ENCODE results near the gene LPCAT1.

LPCAT1 gene

GRCh38 chr5:1548702-1549474 lies 25.1 kb upstream of the LPCAT1 start:
- in situ Hi-C loops (cut with HindIII; ENCODE audit: low sequenced_read_pairs) = no loop called here
- no peak overlapping the region for H3K4me3 ChIP-seq (ENCODE audit: low read depth, low read length)
- no peak for TF ChIP-seq CTCF (IDR thresholded peaks at IDR 0.05; ENCODE audit: low read depth, low read length)
- DNase-seq (ENCODE audit: low read depth, low spot score) = no peak

GRCh38 chr5:1547655-1548054 lies 23.9 kb upstream of the LPCAT1 start:
- in situ Hi-C loops (cut with HindIII; ENCODE audit: low sequenced_read_pairs) = no loop called here
- H3K4me3 ChIP-seq (ENCODE audit: low read depth, low read length) = no peak overlapping the region
- DNase-seq (ENCODE audit: low read depth, low spot score) = no peak
- no peak for TF ChIP-seq CTCF (IDR thresholded peaks at IDR 0.05; ENCODE audit: low read depth, low read length)

GRCh38 chr5:1547236-1547635 lies 23.5 kb upstream of the LPCAT1 start:
- no peak for TF ChIP-seq CTCF (IDR thresholded peaks at IDR 0.05; ENCODE audit: low read depth, low read length)
- in situ Hi-C loops (cut with HindIII; ENCODE audit: low sequenced_read_pairs) = no loop called here
- no peak overlapping the region for H3K4me3 ChIP-seq (ENCODE audit: low read depth, low read length)
- no peak for DNase-seq (ENCODE audit: low read depth, low spot score)

GRCh38 chr5:1546556-1546955 lies 22.8 kb upstream of the LPCAT1 start:
- in situ Hi-C loops (cut with HindIII; ENCODE audit: low sequenced_read_pairs) = no loop called here
- TF ChIP-seq CTCF (IDR thresholded peaks at IDR 0.05; ENCODE audit: low read depth, low read length) = no peak

GRCh38 chr5:1545805-1546355 lies 22.1 kb upstream of the LPCAT1 start:
- in situ Hi-C loops (cut with HindIII; ENCODE audit: low sequenced_read_pairs) = no loop called here
- H3K4me3 ChIP-seq (ENCODE audit: low read depth, low read length) = no peak overlapping the region
- TF ChIP-seq CTCF (IDR thresholded peaks at IDR 0.05; ENCODE audit: low read depth, low read length) = no peak
- no peak for DNase-seq (ENCODE audit: low read depth, low spot score)

More at GRCh38 chr5:1546556-1546955, 22.8 kb upstream of the LPCAT1 start:
- no peak overlapping the region for H3K4me3 ChIP-seq (ENCODE audit: low read depth, low read length)
- DNase-seq (ENCODE audit: low read depth, low spot score) = no peak

GRCh38 chr5:1545126-1545804 lies 21.5 kb upstream of the LPCAT1 start:
- no peak for DNase-seq (ENCODE audit: low read depth, low spot score)
- in situ Hi-C loops (cut with HindIII; ENCODE audit: low sequenced_read_pairs) = no loop called here
- no peak overlapping the region for H3K4me3 ChIP-seq (ENCODE audit: low read depth, low read length)
- no peak for TF ChIP-seq CTCF (IDR thresholded peaks at IDR 0.05; ENCODE audit: low read depth, low read length)
